ENCODE results near the gene TMEM272.

The TMEM272 gene

GRCh38 chr13:51848674-51849073, 3.7 kb upstream of the TMEM272 start:
- Histone ChIP-seq H3K9me3 (ENCODE audit: control insufficient read depth, insufficient read depth, low read length) (no peaks in the 10 kb centered on the region), H3K9ac (ENCODE audit: low read depth, low read length) (no peak overlapping the region), H3K4me3 (ENCODE audit: low read depth, low read length) (no peak overlapping the region), H3K4me1 (ENCODE audit: control insufficient read depth, insufficient read depth, low read length) (peaks cover 6% of the 10 kb centered on the region), H3K27me3 (ENCODE audit: control insufficient read depth, insufficient read depth, low read length) (peaks cover 2% of the 10 kb centered on the region), H3K36me3 (ENCODE audit: control insufficient read depth, insufficient read depth, low read length) (no peaks in the 10 kb centered on the region)

GRCh38 chr13:51846756-51847155, 1.8 kb upstream of the TMEM272 start:
- H3K4me1 ChIP-seq (ENCODE audit: control insufficient read depth, insufficient read depth, low read length), result peaks cover 6% of the 10 kb centered on the region
- H3K36me3 ChIP-seq (ENCODE audit: control insufficient read depth, insufficient read depth, low read length), result no peaks in the 10 kb centered on the region
- peaks cover 2% of the 10 kb centered on the region for H3K27me3 ChIP-seq (ENCODE audit: control insufficient read depth, insufficient read depth, low read length)
- H3K4me3 ChIP-seq (ENCODE audit: low read depth, low read length), result no peak overlapping the region
- H3K9ac ChIP-seq (ENCODE audit: low read depth, low read length), result no peak overlapping the region
- H3K9me3 ChIP-seq (ENCODE audit: control insufficient read depth, insufficient read depth, low read length), result no peaks in the 10 kb centered on the region

- H3K9me3 ChIP-seq (ENCODE audit: control insufficient read depth, insufficient read depth, low read length), result no peaks in the 10 kb centered on the region
- peaks cover 6% of the 10 kb centered on the region for H3K4me1 ChIP-seq (ENCODE audit: control insufficient read depth, insufficient read depth, low read length)
- H3K4me3 ChIP-seq (ENCODE audit: low read depth, low read length), result no peak overlapping the region
- H3K27me3 ChIP-seq (ENCODE audit: control insufficient read depth, insufficient read depth, low read length), result peaks cover 2% of the 10 kb centered on the region
- H3K36me3 ChIP-seq (ENCODE audit: control insufficient read depth, insufficient read depth, low read length), result no peaks in the 10 kb centered on the region
- H3K9ac ChIP-seq (ENCODE audit: low read depth, low read length), result no peak overlapping the region
Measured at GRCh38 chr13:51845574-51846318, 769 bp upstream of the TMEM272 start.

GRCh38 chr13:51843529-51843928, 1.4 kb downstream of the TMEM272 start:
- no peaks in the 10 kb centered on the region for H3K9me3 ChIP-seq (ENCODE audit: control insufficient read depth, insufficient read depth, low read length)
- peaks cover 6% of the 10 kb centered on the region for H3K4me1 ChIP-seq (ENCODE audit: control insufficient read depth, insufficient read depth, low read length)
- no peak overlapping the region for H3K9ac ChIP-seq (ENCODE audit: low read depth, low read length)
- no peaks in the 10 kb centered on the region for H3K36me3 ChIP-seq (ENCODE audit: control insufficient read depth, insufficient read depth, low read length)
- H3K27me3 ChIP-seq (ENCODE audit: control insufficient read depth, insufficient read depth, low read length), result peaks cover 2% of the 10 kb centered on the region
- H3K4me3 ChIP-seq (ENCODE audit: low read depth, low read length), result no peak overlapping the region

GRCh38 chr13:51841732-51842131, 3.2 kb downstream of the TMEM272 start:
- no peak overlapping the region for H3K4me3 ChIP-seq (ENCODE audit: low read depth, low read length)
- H3K9me3 ChIP-seq (ENCODE audit: control insufficient read depth, insufficient read depth, low read length), result no peaks in the 10 kb centered on the region
- no peaks in the 10 kb centered on the region for H3K36me3 ChIP-seq (ENCODE audit: control insufficient read depth, insufficient read depth, low read length)
- H3K4me1 ChIP-seq (ENCODE audit: control insufficient read depth, insufficient read depth, low read length), result peaks cover 6% of the 10 kb centered on the region
- H3K27me3 ChIP-seq (ENCODE audit: control insufficient read depth, insufficient read depth, low read length), result peaks cover 2% of the 10 kb centered on the region
- no peak overlapping the region for H3K9ac ChIP-seq (ENCODE audit: low read depth, low read length)

- H3K9me3 ChIP-seq (ENCODE audit: control insufficient read depth, insufficient read depth, low read length), result no peaks in the 10 kb centered on the region
- no peak overlapping the region for H3K9ac ChIP-seq (ENCODE audit: low read depth, low read length)
- no peaks in the 10 kb centered on the region for H3K36me3 ChIP-seq (ENCODE audit: control insufficient read depth, insufficient read depth, low read length)
- H3K27me3 ChIP-seq (ENCODE audit: control insufficient read depth, insufficient read depth, low read length), result peaks cover 2% of the 10 kb centered on the region
- H3K4me3 ChIP-seq (ENCODE audit: low read depth, low read length), result no peak overlapping the region
- peaks cover 6% of the 10 kb centered on the region for H3K4me1 ChIP-seq (ENCODE audit: control insufficient read depth, insufficient read depth, low read length)
Measured at GRCh38 chr13:51840917-51841316, 4.1 kb downstream of the TMEM272 start.

- Histone ChIP-seq H3K9ac (ENCODE audit: low read depth, low read length) (no peak overlapping the region), H3K27me3 (ENCODE audit: control insufficient read depth, insufficient read depth, low read length) (no peaks in the 10 kb centered on the region), H3K4me1 (ENCODE audit: control insufficient read depth, insufficient read depth, low read length) (peaks cover 2% of the 10 kb centered on the region), H3K4me3 (ENCODE audit: low read depth, low read length) (no peak overlapping the region), H3K9me3 (ENCODE audit: control insufficient read depth, insufficient read depth, low read length) (no peaks in the 10 kb centered on the region), H3K36me3 (ENCODE audit: control insufficient read depth, insufficient read depth, low read length) (no peaks in the 10 kb centered on the region)
Measured at GRCh38 chr13:51839711-51840540, 5.1 kb downstream of the TMEM272 start.

GRCh38 chr13:51838240-51838846, 6.6 kb downstream of the TMEM272 start:
- no peaks in the 10 kb centered on the region for H3K9me3 ChIP-seq (ENCODE audit: control insufficient read depth, insufficient read depth, low read length)
- no peaks in the 10 kb centered on the region for H3K36me3 ChIP-seq (ENCODE audit: control insufficient read depth, insufficient read depth, low read length)
- no peaks in the 10 kb centered on the region for H3K27me3 ChIP-seq (ENCODE audit: control insufficient read depth, insufficient read depth, low read length)
- no peaks in the 10 kb centered on the region for H3K4me1 ChIP-seq (ENCODE audit: control insufficient read depth, insufficient read depth, low read length)
- no peak overlapping the region for H3K4me3 ChIP-seq (ENCODE audit: low read depth, low read length)
- no peak overlapping the region for H3K9ac ChIP-seq (ENCODE audit: low read depth, low read length)

GRCh38 chr13:51837016-51837415, 8.0 kb downstream of the TMEM272 start:
- Histone ChIP-seq H3K4me1 (ENCODE audit: control insufficient read depth, insufficient read depth, low read length) (no peaks in the 10 kb centered on the region), H3K27me3 (ENCODE audit: control insufficient read depth, insufficient read depth, low read length) (no peaks in the 10 kb centered on the region), H3K9me3 (ENCODE audit: control insufficient read depth, insufficient read depth, low read length) (no peaks in the 10 kb centered on the region), H3K36me3 (ENCODE audit: control insufficient read depth, insufficient read depth, low read length) (no peaks in the 10 kb centered on the region), H3K9ac (ENCODE audit: low read depth, low read length) (no peak overlapping the region), H3K4me3 (ENCODE audit: low read depth, low read length) (no peak overlapping the region)

GRCh38 chr13:51834581-51835171, 10.3 kb downstream of the TMEM272 start:
- H3K36me3 ChIP-seq (ENCODE audit: control insufficient read depth, insufficient read depth, low read length), result no peaks in the 10 kb centered on the region
- no peak overlapping the region for H3K4me3 ChIP-seq (ENCODE audit: low read depth, low read length)
- H3K4me1 ChIP-seq (ENCODE audit: control insufficient read depth, insufficient read depth, low read length), result no peaks in the 10 kb centered on the region
- no peak overlapping the region for H3K9ac ChIP-seq (ENCODE audit: low read depth, low read length)
- H3K27me3 ChIP-seq (ENCODE audit: control insufficient read depth, insufficient read depth, low read length), result no peaks in the 10 kb centered on the region
- H3K9me3 ChIP-seq (ENCODE audit: control insufficient read depth, insufficient read depth, low read length), result no peaks in the 10 kb centered on the region

- Histone ChIP-seq H3K9me3 (ENCODE audit: control insufficient read depth, insufficient read depth, low read length) (no peaks in the 10 kb centered on the region), H3K4me1 (ENCODE audit: control insufficient read depth, insufficient read depth, low read length) (no peaks in the 10 kb centered on the region), H3K4me3 (ENCODE audit: low read depth, low read length) (no peak overlapping the region), H3K9ac (ENCODE audit: low read depth, low read length) (no peak overlapping the region), H3K36me3 (ENCODE audit: control insufficient read depth, insufficient read depth, low read length) (no peaks in the 10 kb centered on the region), H3K27me3 (ENCODE audit: control insufficient read depth, insufficient read depth, low read length) (no peaks in the 10 kb centered on the region)
Measured at GRCh38 chr13:51833980-51834379, 11.0 kb downstream of the TMEM272 start.
